Adrenal gland (tissue), 12 donors: Measurements from ENCODE around the gene PLA2G4E. TPM values are rescaled to one million over a fixed set of nuclear protein-coding genes. Genes with fewer than 3 reads are reported as not detected.

ENCODE experiments used
- DNase-seq, 7 donors: peaks; one replicate each; pipeline ENCODE4 v3.0.0-alpha.2; 2019 to 2020
- H3K27ac ChIP-seq, 5 donors: fragments of 200-600 bp; sonication (generic) in 4 of 5; 1 replicate in 3 of 5; 2 replicates in 2 of 5; pipeline versions ENCODE4 v1.5.1 to v1.8.0; 2016 to 2020; ENCODE audit warnings: mild to moderate bottlenecking in 1 of 5
- H3K27me3 ChIP-seq: fragments of 200-600 bp; 2 replicates; pipeline ENCODE4 v1.8.0; 2021
- H3K36me3 ChIP-seq, 2 donors: fragments of 200-600 bp; replicated peaks in 1 of 2; 1 replicate in 1 of 2; 2 replicates in 1 of 2; pipeline versions ENCODE4 v1.5.1 to v1.8.0; 2018 to 2022
- H3K4me1 ChIP-seq, 2 donors: fragments of 200-600 bp; replicated peaks in 1 of 2; 1 replicate in 1 of 2; 2 replicates in 1 of 2; pipeline versions ENCODE4 v1.5.1 to v1.8.0; 2018 to 2021
- H3K4me3 ChIP-seq, 4 donors: fragments of 200-600 bp; sonication (generic) in 3 of 4; one replicate each; pipeline ENCODE4 v1.5.1; 2016 to 2018
- H3K9me3 ChIP-seq, 3 donors: fragments of 200-600 bp; sonication (generic) in 1 of 3; replicated peaks in 1 of 3; 1 replicate in 2 of 3; 2 replicates in 1 of 3; pipeline versions ENCODE4 v1.5.1 to v1.8.0; 2016 to 2021
- CTCF ChIP-seq, 6 experiments: fragments of 450-650 bp in 4 of 6; fragments of 200-600 bp in 2 of 6; sonication (generic) in 1 of 6; IDR thresholded peaks; 1 replicate in 5 of 6; 2 replicates in 1 of 6; pipeline versions ENCODE4 v1.5.1 to v1.8.0; 2016 to 2021; ENCODE audit warnings: antibody characterized with exemption in 6 of 6, mild to moderate bottlenecking in 2 of 6, moderate library complexity in 1 of 6
- POLR2A ChIP-seq, 2 donors: fragments of 450-650 bp; IDR thresholded peaks; one replicate each; pipeline ENCODE4 v1.6.1; 2017; ENCODE audit warnings: antibody characterized with exemption in 2 of 2, mild to moderate bottlenecking in 2 of 2, moderate library complexity in 1 of 2
- WGBS, 4 donors: extraction: QIAGEN DNeasy Blood & Tissue Kit in 2 of 4; methylation state at CpG; one replicate each; pipeline versions ENCODE4 v1.1.5 to v1.1.7; 2013 to 2017; 5-methylcytosine and 5-hydroxymethylcytosine counted together
- intact Hi-C, 2 donors: fragments of 100-400 bp; cut with DNase I; formaldehyde crosslinking; loops; one replicate each; pipeline versions ENCODE4 v1.14.1 to v1.15.0; 2022 to 2023
- polyA plus RNA-seq, 3 donors: library from polyadenylated mRNA; stranded (reverse); fragments of 200-250 nt in 2 of 3; fragments of 350-450 nt in 1 of 3; fragmentation: Illumina TruSeq in 1 of 3; extraction: RNeasy Lipid Tissue Mini Kit (QIAGEN cat#74804) in 1 of 3; gene quantifications; one replicate each; pipeline ENCODE4 v1.2.3, GENCODE V29; 2013 to 2014
- total RNA-seq, 9 donors: library from RNA; depleted of rRNA in 4 of 9; stranded (reverse); fragments of >200 nt in 4 of 9; fragments of 120-200 nt in 1 of 9; fragmentation: NEBNext Ultra II Directional in 1 of 9; extraction: Animal tissue kit (Norgen Biotek cat#: 25700) in 1 of 9; gene quantifications; one replicate each; pipeline versions ENCODE4 v1.1.0 to v1.2.4, GENCODE V29; 2013 to 2023
- donor health status: healthy with polysubstance abuse.
- donor health status: Bipolar disorder and iron deficiency.
- donor health status: DM: yes; HTN: yes; CAD: no.
- donor health status: DM: no; HTN: no; CAD: no.
- donor health status: DM: no; HTN: no; CAD: no.
- donor health status: DM: yes; HTN: yes; CAD: no.

Gene PLA2G4E
- total and polyA plus RNA-seq, 12 donors, result 0.03 to 1.1 (median 0.23) TPM; not detected in 8

GRCh38 chr15:41941644-41942415 lies 79.0 kb downstream of the PLA2G4E start:
- peaks cover 0 to 4% of the 10 kb centered on the region in 2 donors for H3K36me3 ChIP-seq

GRCh38 chr15:41940441-41940857 lies 80.4 kb downstream of the PLA2G4E start:
- intact Hi-C loops, result no loop called here
- peaks cover 0 to 4% of the 10 kb centered on the region in 2 donors for H3K36me3 ChIP-seq
- H3K27ac ChIP-seq, result peak overlapping the region in 1 of 5 donors; percentile 26
- TF ChIP-seq POLR2A (IDR thresholded peaks at IDR 0.05) (no peak), CTCF (IDR thresholded peaks at IDR 0.05) (no peak)
- peaks cover 12 to 31% of the 10 kb centered on the region in 2 donors for H3K4me1 ChIP-seq
- 86 to 89% (median 89%) methylated on average over 12 to 13 of the region's 13 CpGs for WGBS, 4 donors
- H3K4me3 ChIP-seq, result no peak overlapping the region
- DNase-seq, result peak in 2 of 7 donors; percentile 14 to 50
- no peaks in the 10 kb centered on the region for H3K9me3 ChIP-seq
- no peaks in the 10 kb centered on the region for H3K27me3 ChIP-seq

More at GRCh38 chr15:41941644-41942415, 79.0 kb downstream of the PLA2G4E start:
- DNase-seq, result peak in 2 of 7 donors; percentile 14 to 48
- intact Hi-C loops, result no loop called here
- Histone ChIP-seq H3K4me3 (no peak overlapping the region), H3K27me3 (no peaks in the 10 kb centered on the region), H3K9me3 (no peaks in the 10 kb centered on the region), H3K27ac (no peak overlapping the region), H3K4me1 (peaks cover 12 to 22% of the 10 kb centered on the region in 2 donors)
- WGBS, 4 donors, result 87 to 91% (median 88%) methylated on average over 17 to 22 of the region's 22 CpGs
- no peak for TF ChIP-seq POLR2A (IDR thresholded peaks at IDR 0.05)
- TF ChIP-seq CTCF (IDR thresholded peaks at IDR 0.05), result no peak

- Histone ChIP-seq H3K27me3 (no peaks in the 10 kb centered on the region), H3K36me3 (peaks cover 0 to 4% of the 10 kb centered on the region in 2 donors), H3K9me3 (no peaks in the 10 kb centered on the region), H3K27ac (peak overlapping the region in 1 of 5 donors; percentile 26), H3K4me3 (no peak overlapping the region), H3K4me1 (peaks cover 12 to 34% of the 10 kb centered on the region in 2 donors)
- intact Hi-C loops, result no loop called here
- TF ChIP-seq POLR2A (IDR thresholded peaks at IDR 0.05) (no peak), CTCF (IDR thresholded peaks at IDR 0.05) (no peak)
- 95 to 96% (median 95%) methylated on average over 9 of the region's 9 CpGs for WGBS, 4 donors
- DNase-seq, result peak in 1 of 7 donors; percentile 39
Observed at GRCh38 chr15:41939986-41940385, 80.9 kb downstream of the PLA2G4E start.

GRCh38 chr15:41937568-41937923 lies 83.3 kb downstream of the PLA2G4E start:
- WGBS, 4 donors, result 69 to 79% (median 76%) methylated on average over 4 of the region's 4 CpGs
- peaks cover 0 to 22% of the 10 kb centered on the region in 2 donors for H3K4me1 ChIP-seq
- H3K9me3 ChIP-seq, result no peaks in the 10 kb centered on the region

More at GRCh38 chr15:41937568-41937923, 83.3 kb downstream of the PLA2G4E start:
- intact Hi-C loops, result no loop called here
- Histone ChIP-seq H3K36me3 (peaks cover 0 to 4% of the 10 kb centered on the region in 2 donors), H3K27ac (peak overlapping the region in 3 of 5 donors; percentile 47 to 82 (median 62)), H3K27me3 (no peaks in the 10 kb centered on the region), H3K4me3 (no peak overlapping the region)
- peak in 1 of 7 donors; percentile 29 for DNase-seq
- TF ChIP-seq CTCF (IDR thresholded peaks at IDR 0.05), result no peak
- TF ChIP-seq POLR2A (IDR thresholded peaks at IDR 0.05), result no peak
